Hypothalamus (tissue), 51 donors: ENCODE measurements around the gene ITSN1.

Experiments used
- DNase-seq, 51 donors: peaks; one replicate each; lab custom pipeline; 2025; lab: John Stamatoyannopoulos, UW

ITSN1 gene

DNA sequence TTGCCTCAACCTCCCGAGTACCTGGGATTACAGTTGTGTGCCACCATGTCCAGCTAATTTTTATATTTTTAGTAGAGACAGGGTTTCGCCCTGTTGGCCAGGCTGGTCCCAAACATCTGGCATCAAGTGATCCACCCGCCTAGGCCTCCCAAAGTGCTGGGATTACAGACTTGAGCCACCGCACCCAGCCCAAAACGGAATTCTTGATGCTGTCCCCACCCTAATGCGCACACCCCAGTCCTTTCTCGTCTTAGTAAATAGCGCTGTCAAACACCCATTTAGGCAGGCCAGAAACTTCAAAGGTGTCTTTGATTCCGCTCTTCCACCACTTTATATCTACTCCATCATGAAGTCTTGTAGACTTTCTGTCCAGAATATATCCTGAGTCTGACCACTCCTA is 35.1 kb downstream of the ITSN1 start:
- no peak for DNase-seq

DNA sequence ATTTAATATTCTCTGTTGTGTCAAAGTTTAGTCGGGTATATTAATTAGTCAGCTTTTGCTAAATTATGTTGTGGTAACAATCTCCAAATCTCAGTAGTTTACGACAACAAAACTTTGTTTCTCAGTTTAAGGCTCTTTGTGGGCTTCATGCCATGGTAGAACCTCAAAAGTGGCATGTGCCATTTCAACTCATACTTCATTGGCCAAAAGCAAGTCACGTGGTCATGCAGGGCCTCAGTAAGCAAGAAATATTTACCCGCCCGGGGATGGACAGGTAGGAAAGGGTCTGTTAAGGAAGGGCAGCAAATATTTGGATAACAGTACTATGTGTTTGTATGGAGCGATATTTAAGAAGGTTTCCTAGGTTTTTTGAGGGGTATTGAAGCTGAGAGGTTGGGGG is 38.6 kb downstream of the ITSN1 start:
- DNase-seq = no peak

DNA sequence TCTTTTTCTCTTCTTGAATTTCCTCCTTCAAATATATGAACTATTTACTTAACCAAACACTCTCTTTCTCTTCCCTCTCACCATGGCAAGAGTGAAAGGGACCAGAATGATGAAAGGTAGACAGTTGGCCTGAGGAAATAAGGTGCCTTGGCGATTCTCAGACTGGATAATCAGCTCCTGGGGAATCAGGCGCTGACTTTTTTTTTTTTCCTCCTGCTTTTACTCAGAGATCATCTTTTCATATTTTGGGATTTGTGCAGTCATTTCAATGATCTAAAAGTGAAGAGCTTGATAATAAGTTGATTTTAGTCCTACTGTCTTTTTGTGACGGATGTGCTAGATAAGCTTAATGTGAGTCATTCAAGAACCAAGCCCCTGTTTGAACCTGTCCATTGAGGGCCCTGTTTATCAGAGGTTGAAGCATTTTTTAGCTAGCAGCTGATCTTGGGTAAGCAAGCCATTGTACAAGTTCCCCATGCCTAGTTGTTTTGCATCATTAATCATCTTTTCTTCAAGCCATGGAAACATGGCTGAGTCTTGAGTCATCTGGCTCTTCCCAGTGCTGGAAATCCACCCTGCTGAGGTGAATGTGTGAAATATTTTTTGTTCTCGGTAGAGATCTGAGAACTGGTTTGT is 40.8 kb downstream of the ITSN1 start:
- DNase-seq = no peak

DNA sequence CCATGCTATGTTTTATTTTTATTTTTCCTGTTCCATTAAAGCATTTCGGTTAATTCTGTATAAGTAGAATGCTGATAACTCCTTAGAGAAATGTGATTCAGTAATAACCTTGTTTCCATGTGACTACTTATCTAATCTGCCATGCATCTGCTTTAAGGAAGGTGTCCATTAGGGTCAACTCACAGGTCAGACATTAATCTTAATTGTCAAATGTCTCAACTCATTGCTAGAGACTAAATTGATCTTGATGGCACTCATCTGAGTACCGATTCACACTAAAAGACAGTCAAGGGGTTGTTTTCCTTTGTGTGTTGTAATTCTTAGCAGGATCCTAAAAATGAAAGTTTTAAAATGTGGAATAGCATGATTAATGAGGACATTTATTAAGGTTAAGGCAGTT is 41.8 kb downstream of the ITSN1 start:
- DNase-seq = no peak

DNA sequence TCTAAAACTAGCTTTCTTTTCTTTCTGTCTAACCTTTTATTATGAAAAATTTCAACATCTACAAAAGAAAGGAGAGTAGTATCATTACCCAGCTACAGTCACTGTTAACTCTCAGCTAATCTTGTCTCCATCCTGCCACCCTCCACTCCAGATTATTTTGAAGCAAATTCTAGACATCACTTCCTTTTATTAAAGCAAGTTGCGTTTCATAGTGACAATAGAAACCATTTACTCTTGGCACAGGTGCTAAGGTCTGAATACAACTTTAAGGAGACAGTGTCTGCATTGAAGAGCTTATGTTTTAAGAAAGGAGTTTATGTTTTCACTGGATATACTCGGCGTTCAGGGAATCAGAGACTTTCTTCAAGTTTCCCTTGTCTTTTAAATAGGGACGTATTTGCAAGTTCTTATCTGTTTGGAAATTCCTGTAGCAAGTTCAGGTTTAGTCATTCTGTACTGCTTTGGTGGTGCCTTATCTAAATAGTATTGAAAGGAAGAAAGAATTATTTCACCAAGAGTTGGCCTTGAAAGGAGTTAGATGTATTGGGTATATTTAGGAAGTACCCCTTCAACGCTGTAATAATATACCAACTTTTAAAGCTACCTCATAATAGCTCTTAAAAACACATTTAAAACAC is 42.7 kb downstream of the ITSN1 start:
- DNase-seq = no peak

DNA sequence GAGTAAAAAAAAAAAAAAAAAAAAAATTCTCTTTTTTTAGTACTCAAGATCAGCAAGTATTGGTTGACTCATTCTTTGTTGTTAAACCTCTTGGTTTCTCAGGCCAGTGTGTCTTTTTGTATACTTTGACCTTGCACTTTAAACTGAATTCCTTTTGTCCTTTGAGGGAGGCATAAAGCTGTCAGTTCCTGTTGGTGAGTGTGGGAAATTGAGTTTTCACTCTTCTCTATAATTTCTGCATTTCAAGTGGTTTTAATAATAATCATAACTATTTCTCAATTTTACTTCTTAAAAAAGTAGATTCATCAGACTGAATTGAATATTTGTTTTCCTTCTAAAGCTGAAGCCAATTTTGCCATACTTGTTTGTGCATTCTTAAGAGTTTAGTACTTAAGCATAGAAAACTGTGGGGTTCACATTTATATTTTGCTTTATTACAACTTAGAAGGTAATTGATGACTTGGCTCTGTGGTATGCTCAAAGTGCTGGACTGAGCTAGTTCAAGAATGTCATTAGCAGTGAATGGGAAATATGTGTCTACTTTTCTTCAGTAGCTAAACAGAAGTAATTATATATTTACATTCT is 43.4 kb downstream of the ITSN1 start:
- no peak for DNase-seq

DNA sequence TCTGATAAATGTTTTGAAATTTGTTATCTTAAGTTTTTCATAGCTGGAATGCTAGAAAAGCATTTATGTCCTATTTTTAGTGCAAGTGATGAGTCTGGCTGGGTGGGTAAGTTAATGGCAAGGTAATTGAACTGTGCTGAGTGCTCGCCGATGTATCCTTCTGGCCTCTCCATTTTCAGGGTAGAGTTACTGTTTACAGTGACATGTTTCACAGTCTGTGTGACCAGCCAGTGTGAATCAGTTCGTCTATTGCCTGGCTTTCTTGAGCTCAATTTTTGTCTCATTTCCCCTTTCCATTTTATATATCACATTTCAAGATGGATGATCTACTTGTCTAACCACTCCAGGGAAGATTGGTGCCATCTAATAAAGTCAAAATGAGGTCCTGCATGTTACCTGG is 44.1 kb downstream of the ITSN1 start:
- no peak for DNase-seq

DNA sequence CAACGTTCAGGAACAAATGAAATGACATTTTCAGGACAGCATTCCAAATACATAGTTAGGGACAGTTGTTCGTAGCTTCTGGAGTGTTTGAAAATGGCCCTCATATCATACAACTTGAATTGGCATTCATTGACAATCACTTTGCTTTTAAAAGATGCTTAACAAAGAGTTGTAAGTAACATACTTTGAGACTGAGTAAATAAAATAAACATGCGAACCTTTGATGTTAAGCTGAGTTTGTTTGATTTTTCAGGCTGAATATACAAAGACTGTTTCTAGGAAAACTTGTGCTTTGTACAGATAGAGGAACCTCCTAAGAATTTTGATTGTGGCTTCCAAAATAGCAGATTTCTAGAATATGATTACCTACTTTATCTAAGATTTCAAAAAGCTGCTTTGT is 45.3 kb downstream of the ITSN1 start:
- no peak for DNase-seq

DNA sequence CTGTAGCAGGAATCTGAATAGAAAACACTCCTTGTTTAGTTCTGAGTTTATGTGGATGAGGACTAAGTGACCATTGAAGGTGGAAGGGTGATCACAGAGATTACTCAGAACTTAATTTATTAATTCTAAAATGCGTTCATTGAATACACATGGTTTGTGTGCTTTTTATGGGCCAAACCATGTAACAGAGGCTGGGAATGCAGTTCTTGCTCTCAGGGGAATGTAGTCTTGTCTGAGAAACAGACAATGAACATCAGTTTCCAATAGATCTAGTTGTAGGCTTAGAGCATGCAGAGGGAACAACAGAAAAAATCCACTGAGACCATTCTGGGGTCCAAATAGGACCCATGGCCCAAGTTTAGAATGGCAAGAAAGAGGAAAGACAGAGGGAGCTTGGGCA is 46.1 kb downstream of the ITSN1 start:
- DNase-seq = no peak

DNA sequence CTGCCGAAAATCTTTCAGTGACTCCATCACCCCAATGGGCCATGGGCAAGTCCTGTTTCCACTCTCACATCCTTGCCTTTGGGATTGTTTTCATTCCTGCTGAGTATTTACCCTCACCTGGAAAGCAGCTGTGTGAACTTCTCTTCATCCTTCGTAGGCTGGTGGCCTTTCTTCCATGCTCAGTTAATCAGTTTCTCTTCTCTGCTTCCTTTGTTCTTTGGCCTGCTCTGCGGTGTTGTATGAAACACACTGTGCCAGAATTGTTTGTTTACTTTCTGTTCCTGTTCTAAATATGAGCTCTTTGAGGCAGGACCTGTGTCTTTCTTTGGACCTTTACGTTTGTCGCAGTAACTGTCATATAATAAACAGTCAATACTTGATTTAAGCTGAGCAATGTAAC is 48.6 kb downstream of the ITSN1 start:
- no peak for DNase-seq

DNA sequence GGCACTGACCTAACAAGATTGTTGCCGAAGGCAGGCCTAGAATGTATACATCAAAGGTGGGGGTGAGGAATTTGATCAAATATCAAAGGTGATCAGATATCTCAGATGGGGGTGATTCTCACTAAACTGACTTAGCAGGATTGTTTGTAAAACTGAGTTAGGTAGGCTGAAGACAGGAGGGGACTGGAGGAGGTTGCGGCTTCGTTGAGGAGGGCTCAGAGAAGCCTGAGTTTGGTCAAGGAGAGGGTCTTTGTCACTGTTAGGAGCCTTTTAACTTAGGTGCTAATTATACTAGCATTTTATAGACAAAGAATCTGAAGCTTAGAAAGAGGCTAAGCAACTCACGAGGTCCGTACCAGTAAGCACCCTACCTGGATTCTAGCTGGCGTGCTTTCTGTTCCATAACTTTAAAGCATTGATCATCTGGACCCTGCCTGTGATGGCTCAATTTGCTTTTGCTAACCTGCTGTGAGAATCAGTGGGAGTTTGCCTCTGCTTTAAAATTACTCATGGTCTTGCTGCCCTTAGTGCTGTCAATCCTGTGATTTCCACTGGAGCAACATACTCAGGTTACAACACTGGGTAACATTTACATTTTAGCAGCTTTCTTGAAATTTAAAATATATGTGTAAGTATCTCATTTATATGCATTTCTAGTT is 49.8 kb downstream of the ITSN1 start:
- DNase-seq = no peak

DNA sequence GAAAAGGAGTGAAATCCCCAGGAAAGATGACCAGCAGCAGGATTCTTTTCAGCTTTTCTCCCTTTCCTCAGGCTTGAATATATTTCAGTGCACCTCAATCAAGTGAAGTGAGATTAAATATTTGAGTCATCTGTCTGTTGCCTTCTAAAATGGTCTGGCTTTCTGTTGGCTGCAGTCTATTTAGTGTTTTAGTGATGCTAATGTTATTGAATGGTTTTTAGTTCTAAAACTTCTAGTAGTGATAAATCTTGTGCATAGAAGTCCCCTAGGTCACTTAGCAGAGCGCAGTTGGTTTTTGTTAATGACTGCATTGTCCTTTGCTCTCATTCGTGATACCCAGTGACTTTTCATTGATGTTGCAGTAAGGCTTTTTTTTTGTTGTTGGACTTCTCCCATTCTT is 53.5 kb downstream of the ITSN1 start:
- DNase-seq = no peak

DNA sequence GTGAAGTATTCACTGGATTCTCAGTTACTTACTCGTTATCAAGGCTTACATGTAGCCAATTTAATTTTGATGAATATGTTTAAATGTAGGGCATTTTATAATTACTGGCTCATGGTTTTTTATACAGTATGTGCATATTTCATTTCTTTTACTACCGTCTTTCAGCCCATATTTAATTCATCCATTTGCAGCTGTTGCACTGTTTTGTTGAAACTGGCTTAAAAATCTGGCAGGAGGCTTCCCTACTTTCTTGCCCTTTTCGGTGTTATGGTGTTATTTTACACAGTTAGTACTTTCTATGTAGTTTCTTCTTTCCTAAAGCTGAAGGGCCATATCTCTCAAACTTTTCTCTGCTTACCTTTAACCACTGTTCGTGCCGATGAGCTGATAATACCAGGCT is 54.2 kb downstream of the ITSN1 start:
- no peak for DNase-seq

DNA sequence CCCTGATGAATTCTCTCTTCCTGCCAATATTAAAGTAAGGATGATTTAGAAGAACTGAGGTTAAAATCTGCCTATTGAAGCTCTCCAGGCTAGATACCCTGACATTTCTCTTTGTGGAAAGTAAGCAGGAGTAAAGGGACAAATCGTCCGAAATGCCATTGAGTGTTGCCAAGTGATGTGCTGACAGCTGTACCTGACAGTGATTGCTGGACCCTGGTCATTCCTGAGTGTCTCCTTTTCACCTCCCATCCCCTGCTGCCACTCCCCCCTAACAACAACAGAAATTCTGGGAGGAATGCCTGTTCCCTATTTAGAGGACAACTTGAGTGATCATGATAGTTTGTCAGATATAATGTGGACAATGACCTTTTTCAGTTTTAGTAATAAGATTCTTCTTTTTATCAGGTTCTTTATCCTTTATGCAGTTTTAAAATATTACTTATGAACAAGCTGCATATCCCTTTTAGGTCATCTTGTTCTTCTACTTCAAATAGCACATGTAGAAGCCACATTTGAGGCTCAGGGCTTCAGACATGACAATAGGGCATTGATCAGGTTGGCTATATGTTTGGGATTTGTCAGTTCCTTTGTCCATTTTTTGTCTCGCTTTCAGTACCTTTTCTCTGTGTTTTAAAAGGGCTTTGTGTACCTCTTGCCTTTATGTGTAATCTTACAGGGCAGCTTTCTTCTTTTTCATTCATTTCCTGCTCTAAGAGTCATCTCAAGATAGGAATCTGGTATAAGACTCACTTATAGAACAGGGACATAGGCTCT is 56.0 kb downstream of the ITSN1 start:
- DNase-seq = no peak

DNA sequence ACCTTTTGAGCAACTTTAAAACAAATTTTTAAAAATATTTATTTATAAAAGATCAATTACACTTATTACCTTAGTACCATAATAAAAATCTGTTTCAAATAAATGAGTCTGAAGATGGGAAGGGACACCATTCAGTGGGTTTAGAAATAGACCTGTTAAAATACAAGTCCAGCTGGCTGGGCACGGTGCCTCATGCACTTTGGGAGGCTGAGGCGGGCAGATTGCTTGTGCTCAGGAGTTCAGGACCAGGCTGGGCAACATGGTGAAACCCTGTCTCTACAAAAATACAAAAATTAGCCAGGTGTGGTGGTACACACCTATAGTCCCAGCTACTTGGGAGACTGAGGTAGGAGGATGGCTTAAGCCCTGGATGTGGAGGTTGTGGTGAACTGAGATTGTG is 57.0 kb downstream of the ITSN1 start:
- DNase-seq = no peak

DNA sequence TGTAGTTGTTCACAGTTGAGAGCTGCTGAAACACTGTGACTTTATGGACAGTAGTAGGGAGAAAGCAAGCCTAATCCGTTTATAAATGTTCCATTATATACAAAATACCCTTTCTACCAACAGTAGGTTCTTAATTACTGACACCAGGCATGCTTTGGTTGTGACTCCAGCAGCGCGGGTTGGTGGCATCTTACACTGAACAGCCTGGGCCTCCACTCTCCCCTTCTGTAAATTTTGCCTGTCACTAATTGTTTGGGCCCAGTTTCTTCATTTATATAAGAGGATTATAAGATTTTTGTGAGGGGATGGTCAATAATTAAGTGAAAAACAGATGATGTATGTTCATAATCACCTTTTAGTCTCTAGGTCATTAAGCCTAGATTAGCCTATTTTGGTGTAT is 58.2 kb downstream of the ITSN1 start:
- DNase-seq = no peak

DNA sequence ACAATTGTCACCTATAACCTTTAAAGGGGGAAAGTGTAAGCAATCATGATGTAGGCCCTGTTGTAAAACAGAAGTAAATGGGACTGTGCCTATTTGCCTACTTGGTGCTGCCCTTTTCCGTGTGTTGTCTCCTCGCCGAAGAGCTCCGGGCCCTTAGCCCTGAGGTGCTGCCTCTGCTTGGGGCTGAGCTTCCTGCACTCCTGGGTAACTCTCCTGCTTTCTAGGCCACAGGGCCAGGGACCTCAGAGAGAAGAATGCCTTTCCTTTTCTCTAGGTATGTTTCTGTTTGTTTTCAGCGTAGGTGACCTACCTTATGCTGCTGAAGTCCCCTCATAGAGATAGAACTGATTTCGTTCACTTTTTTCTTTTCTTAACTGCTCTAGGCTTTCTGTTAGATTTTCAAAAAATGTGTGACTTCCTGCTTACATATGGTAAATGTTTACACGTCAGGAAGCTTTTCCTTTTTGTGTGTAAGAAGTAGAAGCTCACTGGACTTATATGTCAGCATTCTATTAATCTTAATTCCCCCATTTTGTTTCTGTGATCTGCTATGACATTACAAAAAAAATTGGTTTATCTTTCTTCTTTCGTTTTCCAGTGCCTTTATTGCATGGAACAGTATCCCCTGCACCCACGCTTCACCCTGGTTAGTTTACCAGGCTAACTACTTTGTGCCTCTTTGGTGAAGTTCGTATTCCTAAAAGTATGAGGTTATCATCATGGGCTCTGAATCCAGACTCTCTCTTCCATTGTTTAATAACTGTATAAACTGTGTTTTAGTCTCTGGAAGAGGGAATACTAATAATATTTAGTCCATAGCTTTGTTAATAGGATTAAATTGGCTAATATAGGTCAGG is 61.7 kb downstream of the ITSN1 start:
- DNase-seq = no peak

DNA sequence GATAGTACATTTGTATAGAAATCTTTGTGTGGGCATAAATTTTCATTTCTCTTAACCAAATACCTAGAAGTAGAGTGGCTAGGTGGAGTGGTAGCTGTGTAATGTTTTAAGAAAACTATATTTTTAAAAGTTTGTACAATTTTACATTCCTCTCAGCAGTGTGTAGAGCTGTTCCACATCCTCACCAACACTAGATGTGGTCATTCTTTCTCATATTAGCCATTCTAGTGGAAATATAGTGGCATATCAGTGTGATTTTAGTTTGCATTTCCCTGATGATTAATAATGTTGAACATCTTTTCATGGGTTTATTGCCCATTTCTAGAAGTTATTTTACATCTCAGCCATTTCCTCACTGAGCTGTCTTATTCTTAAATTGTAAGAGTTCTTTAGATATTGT is 65.5 kb downstream of the ITSN1 start:
- DNase-seq = no peak

DNA sequence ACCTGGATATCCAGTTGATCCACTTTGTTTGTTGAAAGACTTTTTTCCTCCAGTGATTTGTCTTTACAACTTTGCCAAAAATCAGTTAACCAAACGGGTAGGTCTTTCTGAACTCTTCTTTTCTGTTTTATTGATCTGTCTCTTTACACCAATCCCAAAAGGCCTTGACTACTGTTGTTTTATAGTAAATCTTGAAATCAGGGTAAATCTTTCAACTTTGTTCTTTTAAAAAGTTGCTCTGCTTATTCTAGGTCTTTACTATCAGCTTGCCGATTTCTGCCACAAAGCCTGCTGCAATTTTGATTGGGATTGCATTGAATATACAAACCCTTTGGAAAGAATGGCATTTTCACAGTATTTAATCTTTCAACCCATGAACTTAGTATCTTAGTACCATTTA is 66.6 kb downstream of the ITSN1 start:
- no peak for DNase-seq

DNA sequence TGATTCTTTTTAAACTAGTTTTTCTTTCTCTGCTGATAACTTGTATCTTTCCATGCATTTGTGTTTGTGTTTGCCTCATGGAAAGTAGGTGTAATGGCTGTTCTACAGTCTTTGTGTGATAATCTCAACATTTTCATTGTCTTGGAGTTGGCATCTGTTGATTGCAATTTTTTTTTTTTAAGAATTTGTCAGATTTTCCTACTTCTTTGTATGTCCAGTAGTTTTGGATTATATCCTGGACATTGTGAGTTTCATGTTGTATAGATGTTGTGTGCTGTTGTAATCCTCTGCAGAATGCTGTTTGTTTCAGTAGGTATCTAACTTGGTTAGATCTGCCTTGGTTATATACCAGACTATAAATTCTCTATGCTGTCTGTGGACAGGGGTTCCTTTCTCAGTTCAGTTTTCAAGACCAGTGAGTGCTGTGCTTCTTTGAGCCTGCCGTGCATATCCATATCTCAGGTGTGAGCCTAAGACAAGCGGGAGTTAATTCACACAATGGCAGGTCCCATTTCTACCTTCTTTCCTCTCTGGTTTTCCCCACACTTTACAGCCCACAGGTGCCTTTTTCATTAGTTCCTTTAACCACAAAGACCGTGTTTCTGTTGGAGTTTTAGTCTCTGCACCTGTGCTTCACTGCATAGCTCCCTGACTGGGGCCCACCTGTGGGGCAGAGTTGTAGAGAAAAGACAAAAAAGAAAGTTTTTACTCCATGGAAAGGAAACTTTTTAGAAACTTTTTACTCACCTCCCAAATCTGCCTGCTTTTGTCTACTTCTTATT is 69.9 kb downstream of the ITSN1 start:
- DNase-seq = no peak
